ENCODE measurements around the gene FAM184A. TPM values are rescaled to one million over a fixed set of nuclear protein-coding genes. Genes with fewer than 3 reads are reported as not detected.

Gene FAM184A
- 7.7 TPM for total RNA-seq
- 1 to 10 TPM; 1.0 to 2.3 (median 1.5) TPM for polyA plus RNA-seq

- Histone ChIP-seq H3K27ac (ENCODE audit: insufficient read depth, low read length, poor library complexity, severe bottlenecking) (peak within 1 kb of the TSS; percentile 69), H3K4me1 (ENCODE audit: control insufficient read depth, insufficient read depth, low read length, poor library complexity, severe bottlenecking) (peaks cover 20% of the 10 kb centered on the region), H3K27me3 (ENCODE audit: control insufficient read depth, insufficient read depth, low read length) (no peaks in the 10 kb centered on the region), H3K4me3 (ENCODE audit: low read depth, low read length) (peak within 1 kb of the TSS; percentile 96), H3K9me3 (ENCODE audit: control insufficient read depth in 2 of 2, low read length in 2 of 2) (peaks cover 2 to 12% of the 10 kb centered on the region in 2 experiments), H3K36me3 (ENCODE audit: control insufficient read depth, insufficient read depth, low read length) (no peaks in the 10 kb centered on the region)
- peak; percentile 66 to 67 for ATAC-seq (ENCODE audit: low read depth in 2 of 2)
- Mint-ChIP-seq H3K27ac (peak within 1 kb of the TSS; percentile 85 to 95 (median 94)), H3K4me1 (peaks cover 17 to 43% (median 31%) of the 10 kb centered on the region in 4 donors), H3K27me3 (no peaks in the 10 kb centered on the region), H3K4me3 (peak within 1 kb of the TSS; percentile 93 to 98 (median 94)), H3K36me3 (peaks cover 10% of the 10 kb centered on the region), H3K9me3 (peaks cover 0 to 6% (median 2%) of the 10 kb centered on the region in 7 donors)
- peak; percentile 76 to 83 (median 80) for DNase-seq
Measured at GRCh38 chr6:119078376-119079282, at the start of gene FAM184A. Gene FAM184A, minus strand, starts transcription at chr6:119078664. Its CDS starts 365 bp downstream, at chr6:119078299.

- Histone ChIP-seq H3K27ac (ENCODE audit: insufficient read depth, low read length, poor library complexity, severe bottlenecking) (no peak overlapping the region), H3K27me3 (ENCODE audit: control insufficient read depth, insufficient read depth, low read length) (peaks cover 2% of the 10 kb centered on the region), H3K9me3 (ENCODE audit: control insufficient read depth in 2 of 2, low read length in 2 of 2) (no peaks in the 10 kb centered on the region), H3K36me3 (ENCODE audit: control insufficient read depth, insufficient read depth, low read length) (no peaks in the 10 kb centered on the region), H3K4me1 (ENCODE audit: control insufficient read depth, insufficient read depth, low read length, poor library complexity, severe bottlenecking) (peaks cover 3% of the 10 kb centered on the region), H3K4me3 (ENCODE audit: low read depth, low read length) (no peak overlapping the region)
- no peak for DNase-seq
- Mint-ChIP-seq H3K4me3 (no peak overlapping the region), H3K36me3 (no peaks in the 10 kb centered on the region), H3K27ac (no peak overlapping the region), H3K27me3 (peaks cover 24% of the 10 kb centered on the region), H3K4me1 (peaks cover 0 to 7% (median 0%) of the 10 kb centered on the region in 4 donors), H3K9me3 (no peaks in the 10 kb centered on the region)
- ATAC-seq (ENCODE audit: low read depth in 2 of 2) = no peak
Measured at GRCh38 chr6:119127627-119128026, 49.2 kb upstream of the FAM184A start.

GRCh38 chr6:119126826-119127225 lies 48.4 kb upstream of the FAM184A start:
- no peaks in the 10 kb centered on the region for H3K36me3 ChIP-seq (ENCODE audit: control insufficient read depth, insufficient read depth, low read length)
- Mint-ChIP-seq H3K4me3 (no peak overlapping the region), H3K9me3 (no peaks in the 10 kb centered on the region), H3K36me3 (no peaks in the 10 kb centered on the region), H3K4me1 (peaks cover 0 to 7% (median 0%) of the 10 kb centered on the region in 4 donors), H3K27me3 (peaks cover 28% of the 10 kb centered on the region), H3K27ac (no peak overlapping the region)
- no peak overlapping the region for H3K27ac ChIP-seq (ENCODE audit: insufficient read depth, low read length, poor library complexity, severe bottlenecking)
- no peak overlapping the region for H3K4me3 ChIP-seq (ENCODE audit: low read depth, low read length)
- H3K27me3 ChIP-seq (ENCODE audit: control insufficient read depth, insufficient read depth, low read length) = peaks cover 2% of the 10 kb centered on the region
- H3K9me3 ChIP-seq (ENCODE audit: control insufficient read depth in 2 of 2, low read length in 2 of 2) = no peaks in the 10 kb centered on the region
- ATAC-seq (ENCODE audit: low read depth in 2 of 2) (no peak), DNase-seq (no peak)
- peaks cover 3% of the 10 kb centered on the region for H3K4me1 ChIP-seq (ENCODE audit: control insufficient read depth, insufficient read depth, low read length, poor library complexity, severe bottlenecking)

GRCh38 chr6:119126140-119126539 lies 47.7 kb upstream of the FAM184A start:
- peaks cover 3% of the 10 kb centered on the region for H3K4me1 ChIP-seq (ENCODE audit: control insufficient read depth, insufficient read depth, low read length, poor library complexity, severe bottlenecking)
- H3K4me3 ChIP-seq (ENCODE audit: low read depth, low read length) = no peak overlapping the region
- H3K9me3 ChIP-seq (ENCODE audit: control insufficient read depth in 2 of 2, low read length in 2 of 2) = no peaks in the 10 kb centered on the region
- H3K27me3 ChIP-seq (ENCODE audit: control insufficient read depth, insufficient read depth, low read length) = peaks cover 2% of the 10 kb centered on the region
- ATAC-seq (ENCODE audit: low read depth in 2 of 2) = no peak
- H3K4me1 Mint-ChIP-seq = peaks cover 0 to 7% (median 0%) of the 10 kb centered on the region in 4 donors
- H3K27me3 Mint-ChIP-seq = peaks cover 28% of the 10 kb centered on the region
- no peaks in the 10 kb centered on the region for H3K36me3 ChIP-seq (ENCODE audit: control insufficient read depth, insufficient read depth, low read length)
- no peak for DNase-seq
- H3K27ac Mint-ChIP-seq = no peak overlapping the region
- H3K9me3 Mint-ChIP-seq = no peaks in the 10 kb centered on the region
- no peak overlapping the region for H3K4me3 Mint-ChIP-seq
- H3K27ac ChIP-seq (ENCODE audit: insufficient read depth, low read length, poor library complexity, severe bottlenecking) = no peak overlapping the region
- no peaks in the 10 kb centered on the region for H3K36me3 Mint-ChIP-seq

- no peak overlapping the region for H3K27ac Mint-ChIP-seq
Measured at GRCh38 chr6:119125576-119125975, 47.1 kb upstream of the FAM184A start.

GRCh38 chr6:119124079-119124824 lies 45.8 kb upstream of the FAM184A start:
- H3K4me3 Mint-ChIP-seq = no peak overlapping the region
- ATAC-seq (ENCODE audit: low read depth in 2 of 2) = no peak
- Histone ChIP-seq H3K27me3 (ENCODE audit: control insufficient read depth, insufficient read depth, low read length) (peaks cover 2% of the 10 kb centered on the region), H3K27ac (ENCODE audit: insufficient read depth, low read length, poor library complexity, severe bottlenecking) (no peak overlapping the region), H3K4me1 (ENCODE audit: control insufficient read depth, insufficient read depth, low read length, poor library complexity, severe bottlenecking) (peaks cover 3% of the 10 kb centered on the region), H3K4me3 (ENCODE audit: low read depth, low read length) (no peak overlapping the region), H3K9me3 (ENCODE audit: control insufficient read depth in 2 of 2, low read length in 2 of 2) (no peaks in the 10 kb centered on the region), H3K36me3 (ENCODE audit: control insufficient read depth, insufficient read depth, low read length) (no peaks in the 10 kb centered on the region)
- H3K27me3 Mint-ChIP-seq = peaks cover 15% of the 10 kb centered on the region
- peaks cover 0 to 3% (median 0%) of the 10 kb centered on the region in 4 donors for H3K4me1 Mint-ChIP-seq
- H3K36me3 Mint-ChIP-seq = no peaks in the 10 kb centered on the region
- no peak overlapping the region for H3K27ac Mint-ChIP-seq
- no peak for DNase-seq
- no peaks in the 10 kb centered on the region for H3K9me3 Mint-ChIP-seq

More at GRCh38 chr6:119125576-119125975, 47.1 kb upstream of the FAM184A start:
- H3K36me3 Mint-ChIP-seq = no peaks in the 10 kb centered on the region
- Histone ChIP-seq H3K9me3 (ENCODE audit: control insufficient read depth in 2 of 2, low read length in 2 of 2) (no peaks in the 10 kb centered on the region), H3K27me3 (ENCODE audit: control insufficient read depth, insufficient read depth, low read length) (peaks cover 2% of the 10 kb centered on the region), H3K36me3 (ENCODE audit: control insufficient read depth, insufficient read depth, low read length) (no peaks in the 10 kb centered on the region), H3K27ac (ENCODE audit: insufficient read depth, low read length, poor library complexity, severe bottlenecking) (no peak overlapping the region), H3K4me3 (ENCODE audit: low read depth, low read length) (no peak overlapping the region), H3K4me1 (ENCODE audit: control insufficient read depth, insufficient read depth, low read length, poor library complexity, severe bottlenecking) (peaks cover 3% of the 10 kb centered on the region)
- no peak for DNase-seq
- no peak for ATAC-seq (ENCODE audit: low read depth in 2 of 2)
- peaks cover 0 to 7% (median 0%) of the 10 kb centered on the region in 4 donors for H3K4me1 Mint-ChIP-seq
- no peak overlapping the region for H3K4me3 Mint-ChIP-seq
- H3K27me3 Mint-ChIP-seq = peaks cover 28% of the 10 kb centered on the region
- no peaks in the 10 kb centered on the region for H3K9me3 Mint-ChIP-seq

GRCh38 chr6:119122336-119122735 lies 43.9 kb upstream of the FAM184A start:
- no peaks in the 10 kb centered on the region for H3K9me3 Mint-ChIP-seq
- H3K4me3 Mint-ChIP-seq = no peak overlapping the region
- H3K36me3 ChIP-seq (ENCODE audit: control insufficient read depth, insufficient read depth, low read length) = no peaks in the 10 kb centered on the region
- no peak overlapping the region for H3K4me3 ChIP-seq (ENCODE audit: low read depth, low read length)
- H3K9me3 ChIP-seq (ENCODE audit: control insufficient read depth in 2 of 2, low read length in 2 of 2) = no peaks in the 10 kb centered on the region
- no peak overlapping the region for H3K27ac ChIP-seq (ENCODE audit: insufficient read depth, low read length, poor library complexity, severe bottlenecking)
- H3K4me1 Mint-ChIP-seq = no peaks in the 10 kb centered on the region
- H3K36me3 Mint-ChIP-seq = no peaks in the 10 kb centered on the region
- H3K27ac Mint-ChIP-seq = no peak overlapping the region
- no peak for DNase-seq
- H3K27me3 Mint-ChIP-seq = peaks cover 17% of the 10 kb centered on the region
- peaks cover 3% of the 10 kb centered on the region for H3K27me3 ChIP-seq (ENCODE audit: control insufficient read depth, insufficient read depth, low read length)
- ATAC-seq (ENCODE audit: low read depth in 2 of 2) = no peak
- no peaks in the 10 kb centered on the region for H3K4me1 ChIP-seq (ENCODE audit: control insufficient read depth, insufficient read depth, low read length, poor library complexity, severe bottlenecking)
